MM.1S (cell line): ENCODE measurements around the gene PXMP2.

Experiments
- DNase-seq: peaks from one replicate; pipeline ENCODE4 v3.0.0-alpha.2; 2015
- H2AFZ ChIP-seq: fragments of 300-600 bp; sonication (generic); 2 replicates; pipeline ENCODE4 v1.6.0; 2016; ENCODE audit warnings: antibody characterized with exemption, low read length
- H3F3A ChIP-seq: fragments of 300-600 bp; sonication (generic); 2 replicates; pipeline ENCODE4 v1.6.1; 2016; ENCODE audit warnings: mild to moderate bottlenecking, antibody characterized with exemption, low read length, moderate library complexity, mixed read lengths; ENCODE audit not compliant: insufficient read depth
- H3K27ac ChIP-seq: fragments of 300-600 bp; sonication (generic); 2 replicates; pipeline ENCODE4 v1.5.1; 2016; ENCODE audit warnings: mild to moderate bottlenecking, low read length
- H3K27me3 ChIP-seq: fragments of 300-600 bp; sonication (generic); replicated peaks from 2 replicates; pipeline ENCODE4 v1.6.0; 2016; ENCODE audit warnings: low read length; ENCODE audit not compliant: insufficient read depth
- H3K36me3 ChIP-seq: fragments of 300-600 bp; sonication (generic); replicated peaks from 2 replicates; pipeline ENCODE4 v1.6.1; 2016; ENCODE audit warnings: mild to moderate bottlenecking, low read length, mixed read lengths; ENCODE audit not compliant: insufficient read depth
- H3K4me1 ChIP-seq: fragments of 300-600 bp; sonication (generic); 2 replicates; pipeline ENCODE4 v1.6.1; 2016; ENCODE audit warnings: low read length, mixed read lengths
- H3K4me2 ChIP-seq: fragments of 300-600 bp; sonication (generic); 2 replicates; pipeline ENCODE4 v1.6.0; 2016; ENCODE audit warnings: low read depth, low read length
- H3K4me3 ChIP-seq: fragments of 300-600 bp; sonication (generic); 2 replicates; pipeline ENCODE4 v1.5.1; 2016; ENCODE audit warnings: low read length, mixed read lengths
- H3K79me2 ChIP-seq: fragments of 300-600 bp; sonication (generic); 2 replicates; pipeline ENCODE4 v1.6.1; 2016; ENCODE audit warnings: mixed run types, low read length, mixed read lengths
- H3K9ac ChIP-seq: fragments of 300-600 bp; sonication (generic); 2 replicates; pipeline ENCODE4 v1.6.1; 2016; ENCODE audit warnings: low read length, mixed read lengths
- H3K9me2 ChIP-seq: fragments of 300-600 bp; sonication (generic); replicated peaks from 2 replicates; pipeline ENCODE4 v1.6.1; 2016; ENCODE audit warnings: mild to moderate bottlenecking, low read length, mixed read lengths; ENCODE audit not compliant: insufficient read depth
- H3K9me3 ChIP-seq: fragments of 300-600 bp; sonication (generic); replicated peaks from 2 replicates; pipeline ENCODE4 v1.6.1; 2016; ENCODE audit warnings: mild to moderate bottlenecking, low read length, mixed read lengths; ENCODE audit not compliant: insufficient read depth
- H4K20me1 ChIP-seq: fragments of 300-600 bp; sonication (generic); 2 replicates; pipeline ENCODE4 v1.6.1; 2016; ENCODE audit warnings: mild to moderate bottlenecking, low read length, moderate library complexity, mixed read lengths; ENCODE audit not compliant: insufficient read depth
- EZH2 ChIP-seq: fragments of 300-600 bp; sonication (generic); optimal IDR thresholded peaks from 2 replicates; pipeline ENCODE3; 2017; ENCODE audit warnings: low read depth, mild to moderate bottlenecking, antibody characterized with exemption, low read length, mixed read lengths
- EZH2phosphoT487 ChIP-seq: fragments of 300-600 bp; sonication (generic); IDR thresholded peaks from 2 replicates; pipeline ENCODE4 v1.6.1; 2018; ENCODE audit warnings: antibody characterized with exemption, low read length
- TF ChIP-seq, protein P1 (sequence below): fragments of 300-600 bp; sonication (generic); IDR thresholded peaks from 2 replicates; pipeline ENCODE4 v1.5.1; 2016; ENCODE audit warnings: antibody characterized with exemption, low read length, mixed read lengths

PXMP2 gene

DNA sequence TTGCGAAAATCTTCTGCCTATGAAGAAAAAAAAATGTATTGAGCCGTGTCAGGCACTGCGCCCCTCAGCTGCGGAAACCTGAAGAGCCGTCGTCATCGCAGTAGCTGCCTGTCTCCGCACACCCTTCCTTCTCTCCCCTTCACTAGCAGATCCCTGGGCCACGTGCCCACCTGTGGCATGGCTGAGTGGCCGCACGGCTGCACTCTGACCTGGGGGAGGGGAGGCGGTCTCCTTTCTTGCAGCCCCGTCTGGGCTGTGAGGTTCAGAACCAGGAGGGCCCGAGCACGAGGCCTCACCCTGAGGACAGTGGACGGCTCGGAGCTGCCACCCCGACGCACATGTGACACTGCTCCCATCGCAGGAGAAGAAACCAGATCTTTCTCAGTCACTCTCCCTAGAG is 48.1 kb downstream of the PXMP2 start:
- H3F3A ChIP-seq: no peaks in the 10 kb centered on the region
- no peaks in the 10 kb centered on the region for H3K4me1 ChIP-seq
- H3K27ac ChIP-seq: no peak overlapping the region
- no peaks in the 10 kb centered on the region for H3K9me3 ChIP-seq
- H3K9me2 ChIP-seq: no peaks in the 10 kb centered on the region
- H3K27me3 ChIP-seq: no peaks in the 10 kb centered on the region
- no peak overlapping the region for H3K4me2 ChIP-seq
- DNase-seq: no peak
- H3K9ac ChIP-seq: no peak overlapping the region
- H2AFZ ChIP-seq: no peak overlapping the region
- no peaks in the 10 kb centered on the region for H3K36me3 ChIP-seq
- H3K79me2 ChIP-seq: no peaks in the 10 kb centered on the region
- no peak for TF ChIP-seq EZH2
- TF ChIP-seq, protein P1, sequence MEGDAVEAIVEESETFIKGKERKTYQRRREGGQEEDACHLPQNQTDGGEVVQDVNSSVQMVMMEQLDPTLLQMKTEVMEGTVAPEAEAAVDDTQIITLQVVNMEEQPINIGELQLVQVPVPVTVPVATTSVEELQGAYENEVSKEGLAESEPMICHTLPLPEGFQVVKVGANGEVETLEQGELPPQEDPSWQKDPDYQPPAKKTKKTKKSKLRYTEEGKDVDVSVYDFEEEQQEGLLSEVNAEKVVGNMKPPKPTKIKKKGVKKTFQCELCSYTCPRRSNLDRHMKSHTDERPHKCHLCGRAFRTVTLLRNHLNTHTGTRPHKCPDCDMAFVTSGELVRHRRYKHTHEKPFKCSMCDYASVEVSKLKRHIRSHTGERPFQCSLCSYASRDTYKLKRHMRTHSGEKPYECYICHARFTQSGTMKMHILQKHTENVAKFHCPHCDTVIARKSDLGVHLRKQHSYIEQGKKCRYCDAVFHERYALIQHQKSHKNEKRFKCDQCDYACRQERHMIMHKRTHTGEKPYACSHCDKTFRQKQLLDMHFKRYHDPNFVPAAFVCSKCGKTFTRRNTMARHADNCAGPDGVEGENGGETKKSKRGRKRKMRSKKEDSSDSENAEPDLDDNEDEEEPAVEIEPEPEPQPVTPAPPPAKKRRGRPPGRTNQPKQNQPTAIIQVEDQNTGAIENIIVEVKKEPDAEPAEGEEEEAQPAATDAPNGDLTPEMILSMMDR: no peak
- TF ChIP-seq EZH2phosphoT487: no peak
- no peak overlapping the region for H3K4me3 ChIP-seq
- H4K20me1 ChIP-seq: no peaks in the 10 kb centered on the region

DNA sequence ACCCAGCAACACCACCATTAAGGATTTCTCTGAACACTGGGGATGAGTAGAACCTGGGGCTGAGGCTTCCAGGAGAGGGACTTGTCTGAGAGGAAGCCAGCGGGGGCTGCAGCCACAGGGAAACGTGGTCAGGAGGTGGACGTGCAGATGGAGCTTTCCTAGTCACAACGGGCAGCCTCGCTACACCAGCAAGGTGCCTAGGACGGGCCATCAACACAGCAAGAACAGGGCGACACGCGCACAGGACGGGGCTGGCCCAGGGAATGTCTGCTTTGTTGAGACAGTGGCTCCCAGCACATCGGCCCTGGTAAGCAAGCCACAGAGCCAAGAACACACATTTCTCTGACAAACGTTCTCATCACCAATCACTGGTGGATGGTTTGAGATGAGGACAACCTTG is 49.0 kb downstream of the PXMP2 start:
- H3K4me1 ChIP-seq: no peaks in the 10 kb centered on the region
- no peak overlapping the region for H3K27ac ChIP-seq
- no peaks in the 10 kb centered on the region for H3K27me3 ChIP-seq
- H3K9me3 ChIP-seq: no peaks in the 10 kb centered on the region
- H3F3A ChIP-seq: no peaks in the 10 kb centered on the region
- no peaks in the 10 kb centered on the region for H4K20me1 ChIP-seq
- TF ChIP-seq, protein P1: no peak
- no peak for TF ChIP-seq EZH2phosphoT487
- H3K36me3 ChIP-seq: no peaks in the 10 kb centered on the region
- no peak overlapping the region for H3K4me3 ChIP-seq
- no peak overlapping the region for H3K9ac ChIP-seq
- H3K79me2 ChIP-seq: no peaks in the 10 kb centered on the region
- no peaks in the 10 kb centered on the region for H3K9me2 ChIP-seq
- DNase-seq: no peak
- no peak overlapping the region for H2AFZ ChIP-seq
- no peak overlapping the region for H3K4me2 ChIP-seq

DNA sequence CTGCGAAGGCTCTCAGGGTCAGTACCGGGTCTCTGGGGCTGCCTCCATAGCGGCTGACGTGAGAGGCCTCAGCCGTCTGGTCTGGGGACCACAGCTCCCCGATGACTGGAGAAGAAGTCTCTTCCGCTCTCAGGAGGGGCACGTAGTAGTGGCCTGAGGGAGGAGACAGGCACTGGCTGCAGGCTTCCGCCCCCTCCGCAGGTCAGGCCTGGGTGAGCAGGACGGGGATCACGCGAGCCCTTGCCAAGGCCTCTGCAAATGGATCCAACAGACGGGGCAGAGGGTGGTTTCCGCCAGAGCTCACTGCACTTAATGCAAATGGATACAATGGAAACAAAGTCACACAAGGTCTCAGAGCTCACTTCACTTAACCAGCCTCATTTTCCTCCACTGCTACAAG is 49.5 kb downstream of the PXMP2 start:
- H3K9me3 ChIP-seq: no peaks in the 10 kb centered on the region
- H3K4me1 ChIP-seq: no peaks in the 10 kb centered on the region
- no peaks in the 10 kb centered on the region for H3K36me3 ChIP-seq
- H3F3A ChIP-seq: no peaks in the 10 kb centered on the region
- H4K20me1 ChIP-seq: no peaks in the 10 kb centered on the region
- TF ChIP-seq, protein P1: no peak
- TF ChIP-seq EZH2phosphoT487 (no peak), EZH2 (no peak)
- no peak overlapping the region for H2AFZ ChIP-seq
- no peaks in the 10 kb centered on the region for H3K9me2 ChIP-seq
- H3K27me3 ChIP-seq: no peaks in the 10 kb centered on the region
- no peak overlapping the region for H3K27ac ChIP-seq
- no peak overlapping the region for H3K4me2 ChIP-seq
- H3K9ac ChIP-seq: no peak overlapping the region
- H3K79me2 ChIP-seq: no peaks in the 10 kb centered on the region
- H3K4me3 ChIP-seq: no peak overlapping the region
- no peak for DNase-seq
